Measurements from ENCODE around the gene OR4Q3. TPM values are rescaled to one million over a fixed set of nuclear protein-coding genes. Genes with fewer than 3 reads are reported as not detected.
"Not testable (repeated sequence)": the region's sequence is repeated elsewhere in the genome, so short reads cannot be mapped to it uniquely, and the experiment has no call there.

OR4Q3 gene
- not detected for total RNA-seq

GRCh38 chr14:19743256-19743655 is at the start of gene OR4Q3:
OR4Q3 (plus strand) TSS chr14:19743571.
- no peaks in the 10 kb centered on the region for H3K36me3 ChIP-seq
- TF ChIP-seq POLR2A (IDR thresholded peaks at IDR 0.05), result no peak
- no peak for DNase-seq
- H3K27me3 ChIP-seq, result no peaks in the 10 kb centered on the region
- no peak within 1 kb of the TSS for H3K27ac ChIP-seq
- intact Hi-C loops (cut with DNase I), result no loop called here
- whole genome bisulfite sequencing, 2 donors, result 80 to 100% methylated on average over 1 of the region's 1 CpG
- peaks cover 0 to 4% (median 0%) of the 10 kb centered on the region in 3 donors for H3K9me3 ChIP-seq
- H3K4me3 ChIP-seq, result no peak within 1 kb of the TSS
- no peaks in the 10 kb centered on the region for H3K4me1 ChIP-seq

- TF ChIP-seq POLR2A (IDR thresholded peaks at IDR 0.05), result no peak
- TF ChIP-seq, protein P1, sequence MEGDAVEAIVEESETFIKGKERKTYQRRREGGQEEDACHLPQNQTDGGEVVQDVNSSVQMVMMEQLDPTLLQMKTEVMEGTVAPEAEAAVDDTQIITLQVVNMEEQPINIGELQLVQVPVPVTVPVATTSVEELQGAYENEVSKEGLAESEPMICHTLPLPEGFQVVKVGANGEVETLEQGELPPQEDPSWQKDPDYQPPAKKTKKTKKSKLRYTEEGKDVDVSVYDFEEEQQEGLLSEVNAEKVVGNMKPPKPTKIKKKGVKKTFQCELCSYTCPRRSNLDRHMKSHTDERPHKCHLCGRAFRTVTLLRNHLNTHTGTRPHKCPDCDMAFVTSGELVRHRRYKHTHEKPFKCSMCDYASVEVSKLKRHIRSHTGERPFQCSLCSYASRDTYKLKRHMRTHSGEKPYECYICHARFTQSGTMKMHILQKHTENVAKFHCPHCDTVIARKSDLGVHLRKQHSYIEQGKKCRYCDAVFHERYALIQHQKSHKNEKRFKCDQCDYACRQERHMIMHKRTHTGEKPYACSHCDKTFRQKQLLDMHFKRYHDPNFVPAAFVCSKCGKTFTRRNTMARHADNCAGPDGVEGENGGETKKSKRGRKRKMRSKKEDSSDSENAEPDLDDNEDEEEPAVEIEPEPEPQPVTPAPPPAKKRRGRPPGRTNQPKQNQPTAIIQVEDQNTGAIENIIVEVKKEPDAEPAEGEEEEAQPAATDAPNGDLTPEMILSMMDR (IDR thresholded peaks at IDR 0.05), result no peak
- no peak for DNase-seq
- Histone ChIP-seq H3K9me3 (peaks cover 0 to 21% (median 14%) of the 10 kb centered on the region in 3 donors), H3K4me3 (no peak overlapping the region), H3K27ac (no peak overlapping the region), H3K36me3 (no peaks in the 10 kb centered on the region), H3K4me1 (no peaks in the 10 kb centered on the region), H3K27me3 (no peaks in the 10 kb centered on the region)
- intact Hi-C loops (cut with DNase I), result no loop called here
Observed at GRCh38 chr14:19729359-19729758, 14.0 kb upstream of the OR4Q3 start.

- Histone ChIP-seq H3K4me1 (no peaks in the 10 kb centered on the region), H3K27ac (no peak overlapping the region), H3K4me3 (no peak overlapping the region), H3K36me3 (no peaks in the 10 kb centered on the region), H3K27me3 (no peaks in the 10 kb centered on the region), H3K9me3 (peaks cover 0 to 21% (median 14%) of the 10 kb centered on the region in 3 donors)
- no peak for TF ChIP-seq POLR2A (IDR thresholded peaks at IDR 0.05)
- DNase-seq, result no peak
- intact Hi-C loops (cut with DNase I), result no loop called here
- 64 to 66% methylated on average over 2 of the region's 2 CpGs for WGBS, 2 donors
Observed at GRCh38 chr14:19729763-19730162, 13.6 kb upstream of the OR4Q3 start.

GRCh38 chr14:19733893-19734292 is 9.5 kb upstream of the OR4Q3 start:
- DNase-seq; H3K4me1 ChIP-seq; H3K27ac ChIP-seq; H3K27me3 ChIP-seq; intact Hi-C loops (cut with DNase I); H3K36me3 ChIP-seq; H3K4me3 ChIP-seq: not testable (repeated sequence)
- peaks cover 0 to 13% (median 8%) of the 10 kb centered on the region in 3 donors for H3K9me3 ChIP-seq
- WGBS, 2 donors, result 78 to 81% methylated on average over 3 of the region's 3 CpGs

GRCh38 chr14:19752316-19752715 is 8.9 kb downstream of the OR4Q3 start:
- H3K27ac ChIP-seq; H3K4me3 ChIP-seq; H3K4me1 ChIP-seq; DNase-seq; H3K27me3 ChIP-seq; H3K36me3 ChIP-seq; H3K9me3 ChIP-seq; intact Hi-C loops (cut with DNase I): not testable (repeated sequence)

- TF ChIP-seq, protein P1 (IDR thresholded peaks at IDR 0.05), result no peak
- TF ChIP-seq POLR2A (IDR thresholded peaks at IDR 0.05), result no peak
- no peaks in the 10 kb centered on the region for H3K27me3 ChIP-seq
- DNase-seq, result no peak
- intact Hi-C loops (cut with DNase I), result no loop called here
- no peaks in the 10 kb centered on the region for H3K36me3 ChIP-seq
- H3K27ac ChIP-seq, result no peak overlapping the region
- H3K4me3 ChIP-seq, result no peak overlapping the region
- no peaks in the 10 kb centered on the region for H3K4me1 ChIP-seq
- no peaks in the 10 kb centered on the region for H3K9me3 ChIP-seq
- WGBS, 2 donors, result 10 to 31% methylated on average over 2 of the region's 2 CpGs
Observed at GRCh38 chr14:19754172-19754571, 10.8 kb downstream of the OR4Q3 start.

GRCh38 chr14:19771491-19771890 is 28.1 kb downstream of the OR4Q3 start:
- DNase-seq; H3K36me3 ChIP-seq; H3K4me1 ChIP-seq; H3K27ac ChIP-seq; intact Hi-C loops (cut with DNase I); H3K27me3 ChIP-seq; H3K4me3 ChIP-seq: not testable (repeated sequence)
- peaks cover 0 to 19% (median 7%) of the 10 kb centered on the region in 3 donors for H3K9me3 ChIP-seq
- WGBS, 2 donors, result 14 to 42% methylated on average over 2 of the region's 3 CpGs

DNA sequence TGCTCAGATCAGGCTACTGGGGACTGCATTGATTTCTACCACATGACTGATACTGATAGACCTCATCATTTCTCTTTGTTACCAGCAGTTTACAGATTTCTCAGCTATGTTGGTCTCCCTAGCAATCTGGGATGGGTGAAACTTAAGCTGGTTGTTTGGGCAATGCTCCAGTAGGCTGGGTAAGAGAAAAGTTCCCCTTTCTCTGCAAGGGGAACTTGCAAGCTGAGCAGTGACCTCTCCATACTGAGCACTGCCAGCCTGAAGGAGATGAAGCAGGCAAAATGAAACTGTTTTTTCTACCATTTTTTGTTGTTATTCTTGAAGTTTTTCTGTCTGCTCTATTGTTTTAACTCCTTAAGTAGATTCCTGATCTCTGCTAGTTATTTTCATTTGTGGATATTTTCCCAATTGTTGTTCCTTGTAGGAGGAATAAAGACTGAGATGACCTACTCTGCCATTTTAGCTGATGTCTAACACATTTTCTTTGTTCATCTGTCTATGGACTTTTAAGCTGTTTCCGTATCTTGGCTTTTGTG is 28.6 kb downstream of the OR4Q3 start:
- no peaks in the 10 kb centered on the region for H3K27me3 ChIP-seq
- H3K4me1 ChIP-seq, result no peaks in the 10 kb centered on the region
- WGBS, 2 donors, result 78 to 88% methylated on average over 1 of the region's 1 CpG
- no peaks in the 10 kb centered on the region for H3K36me3 ChIP-seq
- no peak overlapping the region for H3K27ac ChIP-seq
- peaks cover 0 to 19% (median 7%) of the 10 kb centered on the region in 3 donors for H3K9me3 ChIP-seq
- intact Hi-C loops (cut with DNase I), result no loop called here
- H3K4me3 ChIP-seq, result no peak overlapping the region
- no peak for DNase-seq
- no peak for TF ChIP-seq POLR2A (IDR thresholded peaks at IDR 0.05)
- TF ChIP-seq, protein P1 (IDR thresholded peaks at IDR 0.05), result no peak

DNA sequence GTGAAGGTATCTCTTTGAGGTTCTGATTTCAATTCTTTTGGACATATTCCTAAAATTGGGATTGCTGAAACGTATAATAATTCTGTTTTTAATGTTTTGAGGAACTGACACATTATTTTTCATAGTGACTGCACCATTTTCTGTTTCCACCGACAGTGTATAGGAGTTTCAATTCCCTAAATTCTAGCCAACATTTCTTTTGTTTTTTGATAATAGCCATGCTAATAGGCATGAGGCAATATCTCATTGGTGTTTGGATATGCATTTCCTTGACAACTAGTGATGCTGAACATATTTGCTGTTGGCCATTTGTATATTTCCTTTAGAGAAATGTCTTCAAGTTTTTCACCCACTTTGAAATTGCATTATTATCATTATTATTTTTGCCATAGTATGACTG is 29.1 kb downstream of the OR4Q3 start:
- H3K27ac ChIP-seq; H3K4me3 ChIP-seq; H3K4me1 ChIP-seq; H3K36me3 ChIP-seq; intact Hi-C loops (cut with DNase I); DNase-seq; H3K27me3 ChIP-seq: not testable (repeated sequence)
- WGBS, 2 donors, result 37 to 46% methylated on average over 2 of the region's 2 CpGs
- peaks cover 0 to 19% (median 7%) of the 10 kb centered on the region in 3 donors for H3K9me3 ChIP-seq

DNA sequence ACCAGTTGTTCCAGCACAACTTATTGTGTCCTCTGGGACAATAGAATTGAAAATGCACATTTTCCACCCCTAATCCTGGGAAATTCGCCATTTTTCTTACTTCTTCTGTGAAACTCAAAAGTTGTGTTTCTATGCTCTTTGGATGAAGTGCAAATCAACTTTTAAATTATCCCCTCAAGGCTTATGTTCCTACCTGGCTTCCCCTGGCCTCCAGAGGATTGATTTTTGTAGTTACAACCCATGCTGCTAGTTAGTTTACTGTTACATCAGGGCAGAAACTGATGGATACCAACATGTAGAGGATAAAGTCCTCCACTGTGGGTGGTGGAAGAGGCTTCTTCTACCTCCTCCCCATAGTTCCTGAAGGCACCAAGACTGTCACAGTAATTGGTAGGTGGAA is 29.8 kb downstream of the OR4Q3 start, which contains the start of gene OR4M1:
Gene OR4M1, plus strand, starts transcription at position 301 of the 400 bp plus-strand sequence. CDS start 6,819 bp downstream, outside the sequence.
- H3K4me3 ChIP-seq; DNase-seq; H3K4me1 ChIP-seq; intact Hi-C loops (cut with DNase I); H3K36me3 ChIP-seq; H3K27me3 ChIP-seq; H3K27ac ChIP-seq: not testable (repeated sequence)
- H3K9me3 ChIP-seq, result peaks cover 0 to 19% (median 7%) of the 10 kb centered on the region in 3 donors
- WGBS, 2 donors, result 0 to 10% methylated on average over 1 of the region's 1 CpG
